ENCODE data around the gene CAPS.

DNA sequence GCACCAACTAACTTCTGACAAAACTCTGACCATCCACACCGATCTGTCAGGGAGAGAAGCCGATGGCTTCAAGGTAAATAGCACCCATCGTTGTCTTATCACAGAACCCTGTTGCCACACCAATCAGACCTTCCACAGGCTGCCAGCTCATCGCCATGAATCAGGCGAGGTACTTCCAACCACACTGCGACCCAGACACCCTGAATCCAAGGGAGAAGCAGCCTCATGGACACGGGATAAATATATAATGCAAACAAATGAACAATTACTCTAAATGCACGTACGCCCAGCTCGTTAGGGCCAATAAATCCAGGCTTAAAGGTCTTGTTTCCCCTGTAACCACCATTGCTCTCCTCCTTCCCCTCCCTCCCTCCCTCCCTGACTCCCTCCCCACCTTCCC is 43.1 kb downstream of the CAPS start:
- TF ChIP-seq EZH2 (IDR thresholded peaks at IDR 0.05; ENCODE audit: borderline replicate concordance), result no peak
- TF ChIP-seq, protein P1, sequence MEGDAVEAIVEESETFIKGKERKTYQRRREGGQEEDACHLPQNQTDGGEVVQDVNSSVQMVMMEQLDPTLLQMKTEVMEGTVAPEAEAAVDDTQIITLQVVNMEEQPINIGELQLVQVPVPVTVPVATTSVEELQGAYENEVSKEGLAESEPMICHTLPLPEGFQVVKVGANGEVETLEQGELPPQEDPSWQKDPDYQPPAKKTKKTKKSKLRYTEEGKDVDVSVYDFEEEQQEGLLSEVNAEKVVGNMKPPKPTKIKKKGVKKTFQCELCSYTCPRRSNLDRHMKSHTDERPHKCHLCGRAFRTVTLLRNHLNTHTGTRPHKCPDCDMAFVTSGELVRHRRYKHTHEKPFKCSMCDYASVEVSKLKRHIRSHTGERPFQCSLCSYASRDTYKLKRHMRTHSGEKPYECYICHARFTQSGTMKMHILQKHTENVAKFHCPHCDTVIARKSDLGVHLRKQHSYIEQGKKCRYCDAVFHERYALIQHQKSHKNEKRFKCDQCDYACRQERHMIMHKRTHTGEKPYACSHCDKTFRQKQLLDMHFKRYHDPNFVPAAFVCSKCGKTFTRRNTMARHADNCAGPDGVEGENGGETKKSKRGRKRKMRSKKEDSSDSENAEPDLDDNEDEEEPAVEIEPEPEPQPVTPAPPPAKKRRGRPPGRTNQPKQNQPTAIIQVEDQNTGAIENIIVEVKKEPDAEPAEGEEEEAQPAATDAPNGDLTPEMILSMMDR (IDR thresholded peaks at IDR 0.05; ENCODE audit: poor library complexity), result no peak

Measured in hepatocyte (in vitro differentiated cells).